Colonic mucosa (tissue), 4 donors: ENCODE results near the gene EMSY. TPM values are rescaled to one million over a fixed set of nuclear protein-coding genes. Genes with fewer than 3 reads are reported as not detected.
A peak's percentile ranks its signal among the peaks of the same experiment; 100 is the strongest.

Source experiments
- DNase-seq: peaks from one replicate; pipeline ENCODE4 v3.0.0-alpha.2; 2020
- H3K27ac ChIP-seq: fragments of 200-600 bp; one replicate; pipeline ENCODE4 v1.8.0; 2021
- H3K27me3 ChIP-seq: fragments of 200-600 bp; one replicate; pipeline ENCODE4 v1.8.0; 2021
- H3K36me3 ChIP-seq: fragments of 200-600 bp; one replicate; pipeline ENCODE4 v1.8.0; 2021
- H3K4me1 ChIP-seq: fragments of 200-600 bp; one replicate; pipeline ENCODE4 v1.8.0; 2021; ENCODE audit warnings: mild to moderate bottlenecking
- H3K4me3 ChIP-seq: fragments of 200-600 bp; one replicate; pipeline ENCODE4 v1.8.0; 2021
- H3K9ac ChIP-seq, 2 donors: one replicate each; pipeline ENCODE4 v1.7.0; 2013; ENCODE audit warnings: control low read depth in 2 of 2, low read depth in 2 of 2, low read length in 2 of 2
- H3K9me3 ChIP-seq: fragments of 200-600 bp; one replicate; pipeline ENCODE4 v1.8.0; 2021
- intact Hi-C: fragments of 100-400 bp; cut with DNase I; formaldehyde crosslinking; loops from one replicate; pipeline ENCODE4 v1.14.1; 2022
- total RNA-seq, 2 donors: library from RNA; stranded (reverse); fragmentation: NEBNext Ultra II Directional in 1 of 2; extraction: Animal tissue kit (Norgen Biotek cat#: 25700) in 1 of 2; gene quantifications; one replicate each; pipeline ENCODE4 v1.2.1, GENCODE V29; 2021
- TF ChIP-seq, protein P1 (sequence below): fragments of 200-600 bp; IDR thresholded peaks from one replicate; pipeline ENCODE4 v1.8.0; 2022; ENCODE audit warnings: antibody characterized with exemption, mild to moderate bottlenecking
- donor health status: healthy.
- donor health status: DM: no; HTN: no; CAD: no.
- donor health status: DM: no; HTN: no; CAD: no.

The EMSY gene
- total RNA-seq, 2 donors from 2014 or later, result 21.2 to 22.8 TPM

DNA sequence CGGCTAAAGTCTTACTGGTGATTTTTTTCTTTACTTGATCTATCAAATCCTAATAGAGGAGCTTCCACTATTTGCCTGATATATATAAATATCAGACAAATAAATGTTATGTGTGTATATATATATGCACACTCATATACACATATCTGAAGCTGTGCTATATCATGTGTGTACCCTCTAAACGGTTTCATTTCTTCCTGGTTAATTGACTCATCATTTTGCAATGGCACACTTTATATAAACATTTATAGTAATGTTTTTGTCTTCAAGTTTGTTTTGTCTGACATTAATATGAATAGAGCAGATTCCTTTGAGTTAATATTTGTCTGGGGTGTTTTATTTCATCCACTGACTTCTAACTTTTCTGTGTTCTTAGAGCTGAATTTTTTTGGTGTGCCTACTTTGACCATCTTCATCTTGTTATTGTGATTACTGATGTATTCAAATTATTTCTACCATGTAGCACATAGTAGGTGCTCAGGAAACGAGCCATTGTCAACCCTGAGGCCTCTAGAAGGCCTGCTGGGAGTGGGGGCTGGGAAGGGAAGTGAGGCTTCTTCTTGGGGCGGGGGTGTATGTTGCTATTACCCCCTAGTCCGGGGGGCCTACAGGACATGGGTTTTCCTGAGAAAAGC is 143.1 kb downstream of the EMSY start:
- TF ChIP-seq, protein P1, sequence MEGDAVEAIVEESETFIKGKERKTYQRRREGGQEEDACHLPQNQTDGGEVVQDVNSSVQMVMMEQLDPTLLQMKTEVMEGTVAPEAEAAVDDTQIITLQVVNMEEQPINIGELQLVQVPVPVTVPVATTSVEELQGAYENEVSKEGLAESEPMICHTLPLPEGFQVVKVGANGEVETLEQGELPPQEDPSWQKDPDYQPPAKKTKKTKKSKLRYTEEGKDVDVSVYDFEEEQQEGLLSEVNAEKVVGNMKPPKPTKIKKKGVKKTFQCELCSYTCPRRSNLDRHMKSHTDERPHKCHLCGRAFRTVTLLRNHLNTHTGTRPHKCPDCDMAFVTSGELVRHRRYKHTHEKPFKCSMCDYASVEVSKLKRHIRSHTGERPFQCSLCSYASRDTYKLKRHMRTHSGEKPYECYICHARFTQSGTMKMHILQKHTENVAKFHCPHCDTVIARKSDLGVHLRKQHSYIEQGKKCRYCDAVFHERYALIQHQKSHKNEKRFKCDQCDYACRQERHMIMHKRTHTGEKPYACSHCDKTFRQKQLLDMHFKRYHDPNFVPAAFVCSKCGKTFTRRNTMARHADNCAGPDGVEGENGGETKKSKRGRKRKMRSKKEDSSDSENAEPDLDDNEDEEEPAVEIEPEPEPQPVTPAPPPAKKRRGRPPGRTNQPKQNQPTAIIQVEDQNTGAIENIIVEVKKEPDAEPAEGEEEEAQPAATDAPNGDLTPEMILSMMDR, result no peak
- intact Hi-C loops, result no loop called here
- Histone ChIP-seq H3K4me3 (no peak overlapping the region), H3K9me3 (no peaks in the 10 kb centered on the region), H3K9ac (no peak overlapping the region), H3K36me3 (no peaks in the 10 kb centered on the region), H3K27me3 (no peaks in the 10 kb centered on the region), H3K4me1 (peaks cover 29% of the 10 kb centered on the region), H3K27ac (peak overlapping the region; percentile 58)
- DNase-seq, result no peak

DNA sequence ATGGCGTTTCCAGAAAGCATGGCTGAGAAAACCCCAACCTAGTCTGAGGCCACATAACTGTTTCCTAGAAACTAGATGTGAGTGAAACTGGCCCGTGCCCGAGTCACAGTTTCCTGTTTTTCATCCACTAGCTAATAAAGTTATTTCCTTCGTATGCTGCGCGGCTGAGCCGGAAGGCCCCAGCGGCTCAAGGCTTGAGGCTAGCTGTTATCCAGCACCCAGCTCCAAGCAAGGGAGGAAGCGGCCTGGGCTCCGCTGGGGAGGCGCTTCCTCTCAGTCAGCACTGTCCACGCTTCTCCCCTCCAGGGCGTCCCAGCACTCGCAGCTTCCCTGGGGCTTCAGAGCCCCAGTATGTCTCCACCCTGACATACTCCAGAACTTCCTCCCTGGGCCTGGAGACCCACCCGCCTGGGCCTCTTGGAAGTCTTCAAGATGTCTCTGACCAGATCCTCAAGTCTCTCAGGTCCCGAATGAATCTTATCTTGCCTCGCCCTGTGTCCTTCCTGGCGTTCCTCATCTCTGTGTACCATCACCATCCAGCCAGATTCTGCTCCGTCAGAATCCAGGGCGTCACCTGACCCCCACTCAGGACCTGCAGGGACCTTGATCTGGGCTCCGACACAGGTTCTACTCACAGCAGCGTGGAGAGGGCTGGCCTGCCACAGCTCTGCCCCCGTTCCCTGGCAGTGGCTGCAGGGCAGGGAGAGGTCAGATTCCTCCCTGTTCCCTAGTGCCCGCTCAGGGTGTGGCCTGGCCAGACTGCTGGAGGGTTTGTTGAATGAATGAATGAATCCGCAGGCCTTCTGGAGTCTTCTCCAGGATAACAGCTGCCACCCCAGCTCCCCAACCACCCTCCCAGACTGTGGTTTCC is 143.9 kb downstream of the EMSY start:
- no peaks in the 10 kb centered on the region for H3K27me3 ChIP-seq
- H3K9me3 ChIP-seq, result no peaks in the 10 kb centered on the region
- peaks cover 29% of the 10 kb centered on the region for H3K4me1 ChIP-seq
- H3K27ac ChIP-seq, result peak overlapping the region; percentile 58
- TF ChIP-seq, protein P1, result no peak
- H3K36me3 ChIP-seq, result no peaks in the 10 kb centered on the region
- intact Hi-C loops, result no loop called here
- peak overlapping the region in 1 of 2 donors; percentile 41 for H3K9ac ChIP-seq
- H3K4me3 ChIP-seq, result no peak overlapping the region
- DNase-seq, result peak; percentile 62

DNA sequence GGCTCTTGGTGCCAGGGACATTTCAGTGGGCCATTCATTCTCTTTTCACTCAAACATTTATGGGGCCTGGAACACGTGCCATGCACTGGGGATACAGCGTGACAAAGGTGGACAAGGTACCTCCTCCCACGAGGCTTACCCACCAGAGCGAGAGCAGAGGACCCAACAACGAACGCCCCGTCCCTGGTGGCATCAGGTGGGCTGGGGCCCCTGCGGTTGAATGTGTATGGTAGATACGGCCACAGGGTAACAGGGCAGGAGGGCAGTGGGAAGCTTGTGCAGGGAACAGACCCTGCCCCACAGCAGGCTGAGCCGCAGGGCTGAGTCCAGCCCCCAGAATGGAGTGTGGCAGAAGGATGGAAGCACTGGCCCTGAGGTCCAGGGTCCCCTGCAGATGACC is 144.7 kb downstream of the EMSY start:
- Histone ChIP-seq H3K4me3 (no peak overlapping the region), H3K9me3 (no peaks in the 10 kb centered on the region), H3K4me1 (peaks cover 29% of the 10 kb centered on the region), H3K27me3 (no peaks in the 10 kb centered on the region), H3K9ac (no peak overlapping the region), H3K36me3 (no peaks in the 10 kb centered on the region), H3K27ac (peak overlapping the region; percentile 58)
- intact Hi-C loops, result no loop called here
- no peak for DNase-seq
- TF ChIP-seq, protein P1, result no peak

DNA sequence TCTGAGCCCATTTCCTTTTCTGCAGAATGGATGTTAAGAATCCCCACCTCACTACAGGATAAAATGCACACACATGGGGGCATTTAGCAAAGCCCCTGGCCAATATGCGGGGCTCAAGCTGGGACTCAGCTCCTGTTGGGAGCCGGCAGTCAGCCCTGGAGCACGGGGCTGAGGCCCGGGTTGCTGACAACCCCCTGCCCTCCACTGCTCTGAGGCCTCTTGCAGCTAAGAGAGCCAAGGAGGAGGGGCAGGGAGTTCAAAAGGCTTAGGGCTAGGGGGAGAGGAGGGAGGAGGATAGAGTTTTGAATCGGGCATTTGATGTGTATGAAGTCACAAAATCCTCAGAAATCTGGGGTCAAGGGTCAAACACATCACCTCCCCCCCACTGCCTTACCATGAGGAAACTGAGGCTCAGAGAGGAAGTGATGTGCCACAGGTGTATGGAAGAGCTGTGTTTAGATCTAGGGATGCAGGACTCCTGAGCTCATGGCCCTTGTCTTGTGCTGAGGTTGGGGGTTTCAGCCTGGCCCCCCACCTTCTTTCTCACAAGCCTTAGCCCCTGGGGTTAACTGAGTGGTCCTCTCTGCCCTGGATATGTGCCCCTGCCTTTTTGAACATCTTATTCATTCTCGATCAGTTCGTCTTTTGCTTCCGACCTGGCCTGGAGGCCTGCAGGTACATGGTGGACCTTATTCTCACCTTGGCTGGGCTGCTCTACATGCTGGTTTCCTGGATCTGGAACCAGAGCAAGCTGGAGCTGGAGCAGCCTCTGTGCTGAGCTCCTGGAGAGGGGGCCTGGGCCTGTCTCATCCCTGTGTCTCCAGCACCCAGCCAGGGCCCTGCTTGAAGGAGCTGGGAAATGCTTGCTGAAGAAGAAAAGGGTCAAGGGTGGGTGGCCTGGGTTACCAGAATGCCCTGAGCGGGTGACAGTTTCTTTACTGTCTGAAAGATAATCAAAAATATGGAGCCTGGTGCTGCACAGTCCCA is 145.4 kb downstream of the EMSY start:
- no peak for DNase-seq
- intact Hi-C loops, result no loop called here
- peak overlapping the region in 1 of 2 donors; percentile 69 for H3K9ac ChIP-seq
- H3K4me1 ChIP-seq, result peaks cover 29% of the 10 kb centered on the region
- no peaks in the 10 kb centered on the region for H3K27me3 ChIP-seq
- no peaks in the 10 kb centered on the region for H3K9me3 ChIP-seq
- H3K36me3 ChIP-seq, result no peaks in the 10 kb centered on the region
- no peak overlapping the region for H3K4me3 ChIP-seq
- peak overlapping the region; percentile 77 for H3K27ac ChIP-seq
- TF ChIP-seq, protein P1, result no peak

DNA sequence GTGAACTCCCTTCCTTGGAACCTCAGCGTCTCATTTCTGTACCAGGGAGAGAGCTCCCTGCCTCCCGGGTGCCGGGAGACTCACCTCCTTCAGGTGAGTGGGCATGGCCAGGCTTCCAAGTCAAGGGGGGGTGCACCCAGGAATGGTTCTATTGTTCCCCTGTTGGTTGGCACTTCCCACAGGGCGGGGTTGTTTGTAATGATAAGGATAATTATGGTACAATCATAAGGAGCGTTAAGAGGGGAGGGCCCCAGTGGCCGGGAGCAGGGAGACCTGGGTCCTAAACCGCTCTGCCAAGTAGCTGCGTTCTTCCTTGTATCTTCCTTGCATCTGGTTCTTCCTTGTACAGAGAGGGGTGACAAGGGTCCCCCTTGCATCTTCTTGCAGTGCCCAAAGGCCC is 146.6 kb downstream of the EMSY start:
- Histone ChIP-seq H3K27me3 (no peaks in the 10 kb centered on the region), H3K9me3 (no peaks in the 10 kb centered on the region), H3K9ac (peak overlapping the region in 1 of 2 donors; percentile 74), H3K4me3 (peak overlapping the region; percentile 16), H3K27ac (peak overlapping the region; percentile 77), H3K4me1 (peaks cover 29% of the 10 kb centered on the region), H3K36me3 (no peaks in the 10 kb centered on the region)
- intact Hi-C loops, result no loop called here
- peak; percentile 92 for DNase-seq
- TF ChIP-seq, protein P1, result no peak
